Fibroblast of gingiva (primary cell): ENCODE results near the gene CLPSL2.
"Not testable (repeated sequence)": the region's sequence is repeated elsewhere in the genome, so short reads cannot be mapped to it uniquely, and the experiment has no call there.

ENCODE experiments used
- DNase-seq: peaks from one replicate; pipeline ENCODE4 v3.0.0-alpha.2; 2011; ENCODE audit warnings: low read depth

Gene CLPSL2

GRCh38 chr6:35776364-35777215 is at the start of gene CLPSL2:
Gene CLPSL2, plus strand, starts transcription at chr6:35776598. Its CDS starts 21 bp downstream, at chr6:35776619.
- no peak for DNase-seq

DNA sequence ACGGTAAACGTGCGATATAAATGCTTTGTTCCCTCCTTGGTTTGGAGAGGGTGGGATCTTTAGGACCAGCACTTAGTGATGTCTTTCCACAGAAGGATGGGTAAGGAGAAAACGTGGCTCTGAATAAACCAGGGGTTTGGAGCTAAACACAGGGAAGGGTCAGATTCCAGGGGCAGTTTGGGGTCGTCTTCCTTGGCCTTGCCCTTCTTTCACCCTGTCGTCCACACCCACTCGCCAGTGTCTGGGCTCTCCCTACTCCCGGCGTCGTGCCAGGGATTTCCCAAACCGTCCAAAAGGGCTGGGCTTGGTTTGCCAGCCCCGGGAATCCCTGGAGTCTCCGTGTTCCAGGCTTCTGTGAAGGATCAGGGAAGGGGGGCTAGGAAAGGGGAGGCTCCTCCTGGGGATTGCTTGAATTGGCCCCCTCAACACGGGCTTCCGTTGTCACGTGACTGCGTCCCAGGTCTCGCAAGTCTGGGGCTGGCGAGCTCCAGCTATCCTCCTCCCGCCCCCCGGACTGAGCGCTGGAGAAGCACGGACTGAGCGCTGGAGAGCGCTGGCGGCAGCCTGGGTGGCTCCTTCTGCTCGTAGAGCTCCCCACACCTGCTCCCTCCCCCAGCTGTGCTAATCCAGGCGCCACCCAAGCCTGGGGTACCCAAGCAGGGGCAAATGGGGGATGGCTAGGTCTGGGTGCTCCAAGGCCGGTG is 49.0 kb upstream of the CLPSL2 start:
- DNase-seq, result peak; percentile 98

GRCh38 chr6:35727935-35728682 is 48.3 kb upstream of the CLPSL2 start:
- DNase-seq, result peak; percentile 99

DNA sequence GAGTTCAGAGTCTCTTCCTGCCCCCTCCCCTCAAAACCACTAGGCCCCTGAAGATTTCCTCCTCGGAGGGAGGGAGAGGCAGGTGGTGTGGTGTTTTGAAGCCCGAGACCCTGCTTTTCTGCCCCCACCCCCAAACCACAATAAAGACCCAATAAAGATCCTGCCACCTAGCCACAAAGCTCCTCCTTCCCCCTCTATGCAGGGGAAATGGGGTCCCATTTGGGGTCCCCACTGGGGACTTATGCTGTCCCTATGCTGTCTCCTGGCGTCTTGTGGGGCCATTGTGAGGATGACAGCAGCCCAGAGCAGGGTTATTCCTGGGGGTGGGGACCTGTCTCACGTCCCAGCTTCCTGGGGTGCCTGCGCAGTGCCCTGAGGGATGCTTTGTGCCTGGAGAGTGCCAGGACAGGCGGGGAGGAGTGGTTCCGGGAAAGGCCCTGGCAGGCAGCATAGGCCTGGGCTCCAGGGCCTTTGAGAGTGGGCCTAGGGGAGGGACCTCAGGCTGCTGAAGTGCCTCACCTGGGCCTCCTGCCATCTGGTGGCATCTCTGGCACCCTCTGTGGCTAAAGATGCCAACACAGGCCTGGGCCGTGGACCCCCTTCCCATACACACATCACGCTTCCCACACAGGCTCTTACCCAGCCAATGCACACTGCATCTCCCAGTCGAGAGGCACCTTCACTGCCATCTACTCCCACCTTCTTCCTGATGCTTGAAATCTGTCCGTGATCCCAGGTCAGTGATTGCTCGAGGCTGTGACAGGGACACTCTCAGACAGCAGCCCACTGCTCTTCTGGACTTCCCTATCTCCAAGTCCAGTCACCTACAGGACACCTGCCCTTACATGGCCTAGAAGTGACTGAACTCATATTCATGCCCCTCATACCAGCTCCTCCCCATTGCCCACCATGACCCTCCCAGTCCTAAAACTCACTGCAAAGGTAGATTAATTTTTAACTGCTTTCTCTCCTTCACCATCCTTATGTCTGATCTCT is 47.4 kb upstream of the CLPSL2 start:
- peak; percentile 74 for DNase-seq

- DNase-seq, result no peak
Measured at GRCh38 chr6:35729722-35730121, 46.7 kb upstream of the CLPSL2 start.

GRCh38 chr6:35730745-35731413 is 45.5 kb upstream of the CLPSL2 start:
- no peak for DNase-seq

DNA sequence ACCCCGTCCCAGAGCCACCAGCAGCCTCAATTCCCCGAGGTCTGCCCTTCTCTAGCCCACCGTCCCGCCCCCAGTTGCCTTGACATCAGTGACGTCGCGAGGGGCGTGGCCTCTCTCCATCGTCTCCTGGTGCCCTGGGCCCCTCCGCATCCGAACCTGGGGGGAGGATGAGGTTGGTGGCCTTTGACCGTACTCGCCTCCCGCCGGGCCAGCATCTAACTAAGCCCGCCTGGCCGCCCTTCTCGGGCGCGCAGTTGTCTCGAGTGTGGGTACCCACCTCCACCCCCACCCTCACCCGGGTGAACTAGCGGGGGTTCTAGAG is 45.0 kb upstream of the CLPSL2 start:
- peak; percentile 89 for DNase-seq

DNA sequence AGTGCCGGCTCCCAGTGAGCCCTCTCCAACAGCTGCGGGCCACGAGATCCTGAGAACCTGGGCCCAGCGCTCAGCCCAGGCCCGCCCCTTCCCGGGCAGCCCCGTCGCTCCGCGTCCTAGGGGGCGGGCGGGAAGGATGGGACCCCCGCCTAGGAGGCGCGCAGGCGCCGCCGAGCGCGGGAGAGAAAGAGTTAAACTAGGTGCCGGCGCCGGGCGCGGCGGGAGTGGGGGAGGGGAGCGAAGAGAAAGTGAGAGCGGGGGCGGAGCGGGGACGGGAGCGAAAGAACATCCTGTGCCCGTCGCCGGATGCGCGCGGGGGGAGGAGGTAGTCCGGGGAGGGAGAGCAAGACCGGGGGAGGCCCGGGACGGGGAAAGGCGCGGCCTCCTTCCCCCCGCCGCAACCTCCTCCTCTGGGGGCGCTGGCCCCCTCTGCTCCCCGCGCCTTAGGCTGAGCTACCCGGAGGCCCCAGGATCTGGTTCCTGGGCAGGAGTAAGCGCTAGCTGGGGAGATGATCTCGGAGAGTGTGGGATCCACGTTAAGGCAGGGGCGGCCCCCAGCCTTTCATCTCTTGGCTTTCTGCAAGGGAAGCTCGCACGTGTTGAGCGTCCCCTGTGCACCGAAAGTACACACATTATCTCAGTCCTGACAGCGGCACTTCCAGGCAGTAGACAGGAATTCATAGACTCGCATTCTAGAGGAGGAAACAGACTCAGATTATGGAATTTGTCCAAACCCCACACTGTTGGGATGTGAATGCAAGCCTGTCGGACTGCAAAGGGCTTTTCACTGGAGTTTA is 44.5 kb upstream of the CLPSL2 start:
- peak; percentile 95 for DNase-seq

DNA sequence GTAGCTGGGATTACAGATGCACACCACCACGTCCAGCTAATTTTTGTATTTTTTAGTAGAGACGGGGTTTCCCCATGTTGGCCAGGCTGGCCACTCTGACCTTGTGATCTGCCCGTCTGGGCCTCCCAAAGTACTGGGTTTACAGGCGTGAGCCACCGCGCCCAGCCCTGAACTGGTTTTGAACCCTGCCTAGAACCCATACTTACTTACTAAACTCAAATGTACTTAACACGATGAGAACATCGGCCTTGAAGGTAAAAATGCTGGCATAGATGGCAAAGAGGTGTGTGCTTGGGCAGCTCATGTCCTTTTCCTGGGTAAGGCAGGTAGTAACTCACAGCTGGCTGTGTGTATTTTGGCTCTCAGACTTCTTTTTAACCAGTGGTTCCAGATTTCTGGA is 42.8 kb upstream of the CLPSL2 start:
- no peak for DNase-seq

DNA sequence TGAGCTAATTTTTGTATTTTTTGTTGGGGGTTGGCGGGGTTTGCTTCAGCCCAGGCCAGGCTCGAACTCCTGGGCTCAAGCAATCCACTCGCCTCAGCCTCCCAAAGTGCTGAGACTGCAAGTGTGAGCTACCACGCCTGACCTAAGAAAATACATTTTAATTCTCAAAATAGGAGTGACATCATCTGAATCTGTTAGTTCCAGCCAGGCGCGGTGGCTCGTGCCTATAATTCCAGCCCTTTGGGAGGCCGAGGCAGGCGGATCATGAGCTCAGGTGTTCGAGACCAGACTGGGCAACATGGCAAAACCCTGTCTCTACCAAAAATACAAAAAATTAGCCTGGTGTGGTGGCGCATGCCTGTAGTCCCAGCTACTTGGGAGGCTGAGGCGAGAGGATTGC is 42.1 kb upstream of the CLPSL2 start:
- not testable (repeated sequence) for DNase-seq

GRCh38 chr6:35735452-35735851 is 40.9 kb upstream of the CLPSL2 start:
- no peak for DNase-seq

DNA sequence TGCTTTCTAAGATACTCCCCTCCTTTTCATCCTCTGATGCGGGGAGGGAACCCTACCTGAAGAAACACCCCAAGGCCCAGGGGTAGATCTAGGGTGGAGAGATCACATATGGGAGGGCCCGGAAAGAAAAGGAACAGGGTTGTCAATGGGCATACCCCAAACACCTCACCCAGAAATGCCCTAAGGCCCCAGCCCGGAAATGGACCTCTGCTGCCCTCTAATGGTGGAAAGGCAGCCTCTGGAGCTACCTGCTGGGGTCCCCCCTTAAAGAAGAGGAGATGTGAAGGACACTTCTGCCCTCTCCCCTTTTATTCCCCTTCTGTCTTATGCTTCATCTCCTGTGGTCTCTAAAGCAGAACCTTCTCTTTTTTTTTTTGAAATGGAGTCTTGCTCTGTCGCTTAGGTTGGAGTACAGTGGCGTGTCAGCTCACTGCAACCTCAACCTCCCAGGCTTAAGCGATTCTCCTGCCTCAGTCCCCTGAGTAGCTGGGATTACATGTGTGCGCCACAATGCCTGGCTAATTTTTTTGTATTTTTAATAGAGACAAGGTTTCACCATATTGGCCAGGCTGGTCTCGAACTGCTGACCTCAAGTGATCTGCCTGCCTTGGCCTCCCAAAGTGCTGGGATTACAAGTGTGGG is 40.0 kb upstream of the CLPSL2 start:
- DNase-seq, result peak; percentile 47

DNA sequence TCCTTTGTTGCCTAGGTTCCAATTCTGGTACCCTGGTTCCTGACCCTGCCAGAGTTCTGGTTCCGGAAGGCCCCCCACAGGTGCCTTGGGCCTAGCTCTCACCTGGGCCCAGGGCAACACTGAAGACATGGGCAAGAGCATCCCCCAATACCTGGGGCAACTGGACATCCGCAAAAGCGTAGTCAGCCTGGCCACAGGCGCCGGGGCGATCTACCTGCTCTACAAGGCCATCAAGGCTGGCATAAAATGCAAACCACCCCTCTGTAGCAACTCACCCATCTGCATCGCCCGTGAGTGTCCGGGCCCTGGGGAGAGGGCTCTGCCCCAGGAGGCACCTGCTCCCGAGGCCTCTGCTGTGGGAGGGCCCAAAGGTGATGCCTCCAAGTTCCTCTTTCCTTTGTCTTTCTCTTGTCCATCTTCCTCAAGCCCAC is 39.4 kb upstream of the CLPSL2 start, which contains the start of gene ARMC12:
Gene ARMC12 (plus strand): TSS at position 51 of the 431 bp plus-strand sequence. CDS start 77 bp downstream, at position 128.
- DNase-seq, result no peak

DNA sequence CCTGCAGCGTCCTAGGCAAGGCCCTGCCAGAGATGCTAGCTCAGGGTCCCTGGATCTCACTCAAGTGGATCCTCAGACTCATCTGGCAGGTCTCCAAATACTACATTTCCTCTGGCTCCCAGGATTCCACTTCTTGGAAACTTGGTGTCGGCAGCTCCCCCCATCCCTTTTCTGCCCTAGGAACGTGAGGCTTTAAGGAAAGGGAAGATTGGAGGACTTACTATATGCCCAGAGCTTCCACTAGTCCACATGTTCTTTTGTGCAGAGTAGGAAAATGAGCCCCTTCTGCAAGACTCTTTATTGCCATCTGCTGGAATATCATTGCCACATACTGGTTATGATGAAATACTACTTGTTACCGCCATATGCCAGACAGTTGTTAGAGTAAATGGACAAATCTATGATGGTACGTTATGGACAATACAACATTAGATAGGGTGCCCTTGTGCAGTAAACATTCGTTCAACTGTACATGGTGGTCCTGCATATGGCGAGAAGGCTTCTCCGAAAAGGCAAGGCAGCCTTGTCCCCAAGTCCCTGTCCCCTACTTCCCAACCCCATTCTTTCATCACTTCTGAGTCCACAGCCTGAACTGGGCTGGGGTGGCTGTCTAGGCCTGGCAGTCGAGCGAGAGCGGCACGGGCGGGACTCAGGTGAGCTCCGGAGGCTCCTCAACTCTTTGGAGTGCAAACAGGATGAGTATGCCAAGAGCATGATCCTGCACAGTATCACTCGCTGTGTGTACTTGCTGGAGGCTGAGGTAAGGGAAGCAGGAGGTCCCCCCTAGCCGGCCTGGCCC is 38.8 kb upstream of the CLPSL2 start:
- peak; percentile 82 for DNase-seq

DNA sequence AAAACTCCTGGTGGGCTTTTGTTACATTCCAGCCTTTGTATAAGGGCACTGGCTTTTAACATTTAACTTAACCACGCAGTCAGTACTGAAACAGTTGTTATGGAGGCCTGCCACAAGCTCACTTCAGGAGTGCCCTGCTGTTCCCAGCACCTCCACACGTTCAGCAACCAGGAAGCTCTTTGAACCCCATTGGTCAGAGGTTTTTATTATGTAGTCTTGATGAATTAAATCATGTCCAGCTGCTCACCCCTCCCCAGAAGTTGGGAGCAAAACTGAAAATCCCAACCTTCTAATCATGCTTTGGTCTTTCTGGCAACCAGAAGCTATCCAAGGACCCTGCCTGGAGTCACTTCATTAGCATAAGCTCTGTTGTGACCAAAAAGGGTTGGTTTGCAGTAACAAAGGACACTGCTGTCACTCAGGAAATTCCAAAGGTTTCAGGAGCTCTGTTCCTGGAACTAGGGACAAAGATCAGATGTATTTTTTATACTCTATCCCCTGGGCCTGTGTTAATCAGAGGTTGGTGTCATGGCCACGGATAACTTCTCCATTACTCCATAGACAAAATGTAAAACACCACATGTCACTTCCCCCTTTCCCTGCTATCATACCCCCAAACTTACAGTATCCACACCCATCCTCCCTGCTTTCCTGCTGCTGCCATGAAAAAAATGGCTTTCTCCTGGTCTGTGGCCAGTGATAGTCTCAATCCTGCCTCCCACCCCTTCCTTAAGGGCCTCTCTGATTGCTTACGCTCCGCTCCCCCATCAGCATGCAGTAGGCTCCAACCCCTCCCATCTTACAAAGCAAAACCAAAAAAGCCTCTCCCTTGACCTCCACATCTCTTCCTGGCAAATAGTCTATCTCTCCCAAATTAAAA is 36.5 kb upstream of the CLPSL2 start:
- no peak for DNase-seq

DNA sequence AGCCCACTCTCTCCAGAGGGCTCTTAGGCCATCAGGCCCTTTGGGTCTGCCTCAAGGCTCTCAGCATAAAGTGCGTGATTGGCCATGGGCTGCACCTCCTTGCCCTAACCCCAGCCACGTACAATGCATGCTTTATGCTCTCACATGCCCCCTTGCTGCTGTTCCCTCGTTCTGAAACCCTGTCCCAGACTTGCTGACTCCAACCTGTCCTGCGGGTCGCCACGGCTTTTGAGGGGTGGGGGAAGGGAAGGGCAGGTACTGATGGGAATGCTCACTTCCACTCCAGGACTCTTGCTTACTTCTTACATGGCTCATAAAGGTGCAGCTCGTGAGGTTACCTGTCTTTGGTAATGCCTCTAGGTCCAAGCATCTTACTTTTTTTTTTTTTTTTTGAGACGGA is 33.6 kb upstream of the CLPSL2 start:
- no peak for DNase-seq

DNA sequence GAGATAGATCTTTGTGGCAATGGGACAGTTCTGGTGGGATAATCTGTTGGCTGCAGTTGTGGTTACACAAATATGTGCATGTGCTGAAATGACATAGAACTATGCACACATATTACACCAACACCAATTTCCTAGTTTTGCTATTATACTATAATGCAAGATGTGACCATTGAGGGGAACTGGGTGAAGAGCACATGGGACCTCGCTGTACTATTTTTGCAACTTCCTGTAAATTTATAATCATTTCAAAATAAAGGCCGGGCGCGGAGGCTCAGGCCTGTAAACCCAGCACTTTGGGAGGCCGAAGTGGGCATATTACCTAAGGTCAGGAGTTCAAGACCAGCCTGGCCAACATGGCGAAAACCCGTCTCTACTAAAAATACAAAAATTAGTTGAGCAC is 30.9 kb upstream of the CLPSL2 start:
- DNase-seq, result no peak

GRCh38 chr6:35746516-35746915 is 29.9 kb upstream of the CLPSL2 start:
- DNase-seq, result no peak
